ENCODE data around the gene EFCAB6.

Gene EFCAB6

GRCh38 chr22:43510281-43511070 is 301.6 kb downstream of the EFCAB6 start:
- DNase-seq (ENCODE audit: low read depth in 1 of 2, low spot score in 1 of 2): no peak

- DNase-seq (ENCODE audit: low read depth in 1 of 2, low spot score in 1 of 2): no peak
Observed at GRCh38 chr22:43509337-43509736, 302.8 kb downstream of the EFCAB6 start.

DNA sequence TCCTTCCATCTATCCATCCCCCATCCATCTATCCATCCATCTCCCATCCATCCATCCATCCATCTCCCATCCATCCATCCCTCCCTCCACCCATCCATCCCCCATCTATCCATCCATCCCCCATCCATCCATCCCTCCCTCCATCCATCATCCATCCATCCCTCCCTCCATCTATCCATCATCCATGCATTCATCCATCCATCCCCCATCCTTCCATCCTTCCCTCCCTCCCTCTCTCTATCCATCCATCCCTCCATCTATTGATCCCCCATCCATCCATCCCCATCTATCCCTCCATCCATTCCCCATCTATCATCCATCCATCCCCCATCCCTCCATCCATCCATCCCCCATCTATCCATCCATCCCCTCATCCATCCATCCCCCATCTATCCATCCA is 303.6 kb downstream of the EFCAB6 start:
- no peak for DNase-seq (ENCODE audit: low read depth in 1 of 2, low spot score in 1 of 2)

GRCh38 chr22:43507235-43507634 is 304.9 kb downstream of the EFCAB6 start:
- DNase-seq (ENCODE audit: low read depth in 1 of 2, low spot score in 1 of 2): no peak

DNA sequence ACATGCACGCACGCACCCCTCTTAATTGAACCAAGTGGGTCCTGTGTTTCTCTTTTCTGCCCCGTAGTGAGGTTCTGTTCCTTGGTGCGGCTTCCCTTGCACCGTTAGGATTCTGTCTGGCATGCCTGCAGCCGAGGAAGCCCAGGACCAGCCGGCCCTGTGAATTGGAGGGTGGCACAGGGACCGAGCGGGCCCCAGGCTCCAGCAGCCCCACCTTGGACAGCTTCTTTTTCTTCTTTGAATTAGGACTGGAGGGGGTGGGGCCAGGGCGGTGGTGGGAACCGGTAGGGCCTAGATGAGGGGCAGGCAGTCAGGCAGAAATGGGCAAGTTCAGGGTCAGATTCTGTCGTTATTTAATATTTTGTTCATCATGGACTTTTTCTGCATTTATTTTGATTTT is 305.6 kb downstream of the EFCAB6 start:
- DNase-seq (ENCODE audit: low read depth in 1 of 2, low spot score in 1 of 2): no peak

DNA sequence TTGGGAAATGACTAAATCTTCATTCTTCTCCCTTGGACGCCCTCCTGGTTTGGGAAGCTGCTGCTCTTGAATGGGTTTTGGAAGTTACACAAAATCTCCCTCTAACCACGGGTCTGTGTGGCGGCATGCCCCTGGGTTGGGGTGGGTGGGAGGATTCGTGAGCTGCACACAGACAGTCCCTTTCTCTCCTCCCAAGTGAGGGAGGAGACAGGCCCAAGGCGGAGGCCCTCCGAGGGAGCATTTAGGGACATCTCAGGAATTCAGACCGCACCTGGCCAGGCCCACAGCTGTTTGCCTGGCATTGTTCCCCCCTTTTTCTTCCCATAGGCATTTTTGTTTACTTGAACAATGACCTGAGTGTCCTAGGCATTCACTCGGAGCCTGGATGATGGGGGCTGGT is 306.2 kb downstream of the EFCAB6 start:
- DNase-seq (ENCODE audit: low read depth in 1 of 2, low spot score in 1 of 2): no peak

- DNase-seq (ENCODE audit: low read depth in 1 of 2, low spot score in 1 of 2): no peak
Observed at GRCh38 chr22:43505423-43505822, 306.7 kb downstream of the EFCAB6 start.

DNA sequence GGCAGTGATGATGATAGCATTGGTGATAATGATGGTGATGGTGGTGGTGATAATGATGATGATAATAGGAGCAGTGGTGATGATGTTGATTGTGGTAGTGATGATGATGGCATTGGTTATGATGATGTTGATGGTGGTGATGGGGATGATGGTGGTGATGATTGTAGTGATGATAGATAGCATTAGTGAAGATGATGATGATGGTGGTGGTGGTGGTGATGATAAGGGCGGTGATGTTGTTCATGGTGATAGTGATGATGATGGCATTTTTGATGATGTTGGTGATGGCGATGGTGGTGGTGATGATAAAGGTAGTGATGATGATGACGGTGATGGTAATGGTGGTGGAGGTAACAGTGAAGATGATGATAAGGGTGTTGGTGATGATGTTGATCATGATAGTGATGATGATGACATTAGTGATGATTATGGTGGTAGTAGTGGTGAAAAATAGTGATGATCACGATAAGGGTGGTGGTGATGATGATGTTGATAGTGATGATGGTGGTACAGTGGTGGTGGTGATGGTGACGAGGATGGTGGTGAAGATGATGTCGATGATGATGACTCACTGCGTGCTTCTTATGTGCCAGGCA is 307.3 kb downstream of the EFCAB6 start:
- no peak for DNase-seq (ENCODE audit: low read depth in 1 of 2, low spot score in 1 of 2)

- no peak for DNase-seq (ENCODE audit: low read depth in 1 of 2, low spot score in 1 of 2)
Observed at GRCh38 chr22:43504068-43504467, 308.0 kb downstream of the EFCAB6 start.

- DNase-seq (ENCODE audit: low read depth in 1 of 2, low spot score in 1 of 2): no peak
Observed at GRCh38 chr22:43502306-43502874, 309.7 kb downstream of the EFCAB6 start.

GRCh38 chr22:43501878-43502277 is 310.2 kb downstream of the EFCAB6 start:
- DNase-seq (ENCODE audit: low read depth in 1 of 2, low spot score in 1 of 2): no peak

DNA sequence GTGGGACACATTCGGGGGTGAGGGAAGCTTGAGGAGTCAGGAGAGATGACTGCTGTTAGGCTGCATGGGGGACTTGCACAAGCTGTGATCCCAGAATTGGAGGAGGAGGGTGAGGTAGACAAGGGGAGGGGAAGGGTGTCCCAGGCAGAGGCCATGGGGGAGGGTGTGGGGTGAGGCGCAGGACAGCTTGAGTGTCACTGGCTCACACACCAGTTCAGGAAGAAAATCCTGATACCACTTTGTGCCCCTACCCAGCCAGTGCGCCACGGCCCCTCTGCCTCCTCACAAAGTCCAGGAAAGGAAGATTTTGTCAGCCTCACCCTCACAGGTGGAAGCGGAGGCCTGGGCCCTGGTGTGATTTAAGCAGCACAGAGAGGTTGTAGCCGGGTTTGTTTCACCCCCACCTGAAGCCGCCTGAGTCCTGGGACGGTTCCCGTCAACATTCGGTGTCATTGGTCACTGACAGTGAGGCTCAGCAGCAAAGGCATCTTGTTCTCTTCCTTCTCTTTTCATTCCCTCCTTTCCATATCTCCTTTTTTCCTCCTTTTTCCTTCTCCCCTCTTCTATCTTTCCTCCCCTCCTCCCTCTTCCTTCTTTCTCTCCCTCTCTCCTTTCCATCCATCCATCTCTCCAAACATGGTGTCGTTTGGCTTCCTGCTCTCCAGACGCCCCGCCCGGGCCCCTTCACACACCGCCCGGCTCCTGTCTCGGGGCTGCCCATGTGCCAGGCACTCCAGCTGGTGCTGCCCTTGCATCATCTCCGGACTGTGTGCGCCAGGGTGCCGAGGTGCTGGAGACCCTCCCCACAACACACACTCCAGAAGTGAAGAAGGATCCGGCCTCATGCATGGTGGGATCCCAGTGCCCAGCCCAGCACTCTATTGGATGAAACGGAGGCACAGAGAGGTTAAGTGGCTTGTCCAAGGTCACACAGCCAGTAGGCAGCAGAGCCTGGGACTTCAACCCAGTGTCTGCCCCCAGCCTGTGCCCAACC is 311.0 kb downstream of the EFCAB6 start:
- no peak for DNase-seq (ENCODE audit: low read depth in 1 of 2, low spot score in 1 of 2)

DNA sequence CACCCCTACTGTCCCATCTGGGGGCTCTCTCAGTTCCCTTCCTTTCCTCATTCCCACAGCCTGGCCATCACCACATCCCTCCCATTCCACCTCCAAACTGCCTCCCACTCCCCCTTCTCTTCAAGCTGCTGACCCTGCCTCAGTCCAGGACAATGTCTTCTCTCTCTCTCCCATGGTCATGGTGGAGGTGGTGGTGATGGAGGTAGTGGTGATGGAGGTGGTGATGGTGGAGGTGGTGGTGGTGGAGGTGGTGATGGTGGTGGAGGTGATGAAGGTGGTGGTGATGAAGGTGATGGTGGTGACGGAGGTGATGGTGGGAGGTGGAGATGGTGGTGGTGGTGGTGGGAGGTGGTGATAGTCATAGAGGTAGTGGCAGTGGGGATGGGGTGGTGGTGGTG is 313.2 kb downstream of the EFCAB6 start:
- no peak for DNase-seq (ENCODE audit: low read depth in 1 of 2, low spot score in 1 of 2)

DNA sequence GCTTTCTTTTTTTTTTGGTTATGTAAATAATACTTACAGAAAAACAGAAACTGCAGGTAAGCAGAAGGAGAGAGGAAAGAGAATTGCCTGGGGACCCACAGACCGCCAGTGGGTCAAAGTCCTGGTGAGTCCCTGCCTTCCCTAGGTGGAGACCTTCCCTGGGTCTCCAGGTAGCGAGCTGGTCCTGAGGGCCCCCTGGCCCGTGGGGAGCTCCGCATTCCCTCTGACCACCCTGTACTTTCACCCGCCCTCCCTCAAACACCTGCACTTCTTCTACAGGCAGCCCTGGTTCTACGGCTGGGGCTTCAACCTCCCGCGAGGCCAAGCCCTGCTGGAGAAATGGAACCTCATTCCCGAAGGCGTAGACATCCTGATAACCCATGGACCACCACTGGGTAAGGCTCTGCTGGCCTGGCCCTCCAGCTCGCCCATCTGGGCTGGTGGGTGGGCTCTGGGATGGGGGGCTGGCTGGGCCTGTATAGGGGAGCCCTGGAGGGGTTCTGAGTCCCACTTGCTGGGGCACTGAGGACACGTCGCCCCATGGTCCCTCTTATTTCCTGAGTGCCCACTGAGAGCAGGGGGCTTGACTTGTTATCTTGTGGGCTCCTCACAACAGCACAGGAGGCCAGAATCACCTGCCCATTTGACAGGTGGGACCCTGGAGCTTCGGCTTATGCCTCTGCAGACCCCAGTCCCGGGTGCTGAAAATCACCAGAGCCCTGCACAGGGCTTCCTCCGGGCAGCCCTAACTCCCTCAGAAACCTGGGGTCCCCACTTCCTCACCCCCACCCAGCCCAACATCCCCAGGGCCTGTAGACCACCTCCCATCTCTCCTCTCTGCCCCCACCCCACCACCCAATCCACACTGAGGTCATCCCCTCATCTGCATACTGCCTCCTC is 313.9 kb downstream of the EFCAB6 start:
- no peak for DNase-seq (ENCODE audit: low read depth in 1 of 2, low spot score in 1 of 2)

DNA sequence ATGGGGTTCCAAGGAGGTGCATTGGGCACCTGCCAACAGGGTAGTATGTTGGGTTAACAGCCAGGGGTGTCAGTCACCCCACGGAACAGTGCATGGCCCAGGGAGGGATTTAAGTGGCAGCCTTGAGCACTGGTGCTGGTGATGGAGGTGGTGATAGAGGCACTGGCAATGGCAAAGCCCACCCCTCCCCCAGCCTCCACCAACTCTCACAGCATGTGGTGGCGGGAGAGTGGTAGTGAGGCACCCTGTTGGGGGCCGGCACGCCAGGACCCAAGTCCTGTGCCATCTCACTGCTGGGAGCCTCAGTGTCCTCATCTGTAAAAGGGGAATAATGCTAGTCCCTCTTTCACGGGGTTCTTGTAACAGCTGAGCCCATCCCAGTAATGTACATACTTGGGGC is 318.8 kb downstream of the EFCAB6 start:
- no peak for DNase-seq (ENCODE audit: low read depth in 1 of 2, low spot score in 1 of 2)

GRCh38 chr22:43491737-43492136 is 320.4 kb downstream of the EFCAB6 start:
- no peak for DNase-seq (ENCODE audit: low read depth in 1 of 2, low spot score in 1 of 2)

DNA sequence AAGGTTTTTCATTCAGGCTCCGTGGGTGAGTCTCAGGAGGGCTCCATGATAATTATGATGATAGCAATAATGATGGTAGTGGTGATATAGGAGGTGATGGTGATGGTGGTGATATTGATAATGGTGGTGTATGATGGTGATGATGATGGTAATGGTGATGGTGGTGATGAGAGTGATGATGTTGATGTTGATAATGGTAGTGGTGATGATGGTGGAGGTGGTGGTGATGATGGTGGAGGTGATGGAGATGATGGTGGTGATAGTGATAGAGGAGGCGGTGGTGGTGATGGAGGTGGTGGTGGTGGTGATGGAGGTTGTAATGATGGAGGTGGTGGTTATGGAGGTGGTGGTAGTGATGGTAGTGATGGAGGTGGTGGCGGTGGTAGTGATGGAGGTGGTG is 320.9 kb downstream of the EFCAB6 start:
- DNase-seq (ENCODE audit: low read depth in 1 of 2, low spot score in 1 of 2): no peak

- no peak for DNase-seq (ENCODE audit: low read depth in 1 of 2, low spot score in 1 of 2)
Observed at GRCh38 chr22:43490311-43490710, 321.8 kb downstream of the EFCAB6 start.

DNA sequence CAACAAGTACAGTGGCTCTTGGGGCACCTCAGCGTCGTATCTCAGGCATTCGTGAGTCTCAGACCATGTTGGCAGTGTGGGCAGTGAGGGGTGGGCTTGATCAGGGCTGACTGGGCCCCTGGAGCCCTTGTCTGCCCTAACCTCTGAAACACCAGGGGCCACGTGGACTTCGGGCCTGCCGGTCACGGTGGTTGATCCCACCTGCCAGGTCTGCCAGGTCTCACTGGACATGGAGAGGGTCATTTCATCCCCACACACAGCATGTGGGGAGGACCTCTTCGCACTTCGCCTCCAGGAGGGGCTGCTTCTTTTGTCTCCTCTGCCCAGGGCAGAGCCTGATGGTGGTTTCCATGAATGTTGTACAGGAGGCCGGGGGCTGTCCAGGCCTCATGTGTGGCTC is 323.2 kb downstream of the EFCAB6 start:
- no peak for DNase-seq (ENCODE audit: low read depth in 1 of 2, low spot score in 1 of 2)

All from stimulated activated CD4-positive, alpha-beta T cell treated with anti-CD3 and anti-CD28 coated beads, Interleukin-15, amount 100 ng/mL, for 1 hour (primary cell).